ENCODE results near the gene PLPPR5.

- TF ChIP-seq CTCF (IDR thresholded peaks at IDR 0.05; ENCODE audit: low read length) (no peak), EZH2 (IDR thresholded peaks at IDR 0.05; ENCODE audit: borderline replicate concordance, low read length) (no peak)
Measured at GRCh38 chr1:98975113-98975512, 29.5 kb downstream of the PLPPR5 start.
